Measurements from ENCODE around the gene PFN4.
"Not testable (repeated sequence)": the region's sequence is repeated elsewhere in the genome, so short reads cannot be mapped to it uniquely, and the experiment has no call there.

PFN4 gene

GRCh38 chr2:24160761-24161160 lies 37.6 kb upstream of the PFN4 start:
- TF ChIP-seq CTCF (IDR thresholded peaks at IDR 0.05; ENCODE audit: low read depth, low read length, missing control alignments), result no peak
- H3K4me3 ChIP-seq (ENCODE audit: low read depth, low read length), result no peak overlapping the region
- DNase-seq (ENCODE audit: low read depth), result no peak
- in situ Hi-C loops (cut with HindIII; ENCODE audit: low sequenced_read_pairs), result no loop called here

GRCh38 chr2:24159708-24160107 lies 36.6 kb upstream of the PFN4 start:
- DNase-seq (ENCODE audit: low read depth), result no peak
- in situ Hi-C loops (cut with HindIII; ENCODE audit: low sequenced_read_pairs), result no loop called here
- no peak for TF ChIP-seq CTCF (IDR thresholded peaks at IDR 0.05; ENCODE audit: low read depth, low read length, missing control alignments)
- H3K4me3 ChIP-seq (ENCODE audit: low read depth, low read length), result no peak overlapping the region

- H3K4me3 ChIP-seq (ENCODE audit: low read depth, low read length), result no peak overlapping the region
- in situ Hi-C loops (cut with HindIII; ENCODE audit: low sequenced_read_pairs), result no loop called here
- no peak for DNase-seq (ENCODE audit: low read depth)
- no peak for TF ChIP-seq CTCF (IDR thresholded peaks at IDR 0.05; ENCODE audit: low read depth, low read length, missing control alignments)
Observed at GRCh38 chr2:24158131-24158530, 35.0 kb upstream of the PFN4 start.

GRCh38 chr2:24153478-24153877 lies 30.3 kb upstream of the PFN4 start:
- no peak for TF ChIP-seq CTCF (IDR thresholded peaks at IDR 0.05; ENCODE audit: low read depth, low read length, missing control alignments)
- in situ Hi-C loops (cut with HindIII; ENCODE audit: low sequenced_read_pairs), result no loop called here
- no peak overlapping the region for H3K4me3 ChIP-seq (ENCODE audit: low read depth, low read length)
- no peak for DNase-seq (ENCODE audit: low read depth)

GRCh38 chr2:24152413-24153197 lies 29.5 kb upstream of the PFN4 start:
- TF ChIP-seq CTCF (IDR thresholded peaks at IDR 0.05; ENCODE audit: low read depth, low read length, missing control alignments), result no peak
- in situ Hi-C loops (cut with HindIII; ENCODE audit: low sequenced_read_pairs), result no loop called here
- DNase-seq (ENCODE audit: low read depth), result no peak

GRCh38 chr2:24147364-24147763 lies 24.2 kb upstream of the PFN4 start:
- no peak for DNase-seq (ENCODE audit: low read depth)
- TF ChIP-seq CTCF (IDR thresholded peaks at IDR 0.05; ENCODE audit: low read depth, low read length, missing control alignments), result no peak
- no peak overlapping the region for H3K4me3 ChIP-seq (ENCODE audit: low read depth, low read length)
- in situ Hi-C loops (cut with HindIII; ENCODE audit: low sequenced_read_pairs), result no loop called here

More at GRCh38 chr2:24152413-24153197, 29.5 kb upstream of the PFN4 start:
- no peak overlapping the region for H3K4me3 ChIP-seq (ENCODE audit: low read depth, low read length)

- in situ Hi-C loops (cut with HindIII; ENCODE audit: low sequenced_read_pairs); H3K4me3 ChIP-seq (ENCODE audit: low read depth, low read length); DNase-seq (ENCODE audit: low read depth): not testable (repeated sequence)
Observed at GRCh38 chr2:24140305-24140704, 17.2 kb upstream of the PFN4 start.

Measured in astrocyte of the cerebellum (primary cell).